Erythroblast (primary cell): Measurements from ENCODE around the gene EHBP1.

ENCODE experiments used
- GATA1 ChIP-seq: IDR thresholded peaks from 2 replicates; pipeline ENCODE4 v1.6.1; 2011; ENCODE audit warnings: low read depth, mild to moderate bottlenecking, control low read depth, low read length, moderate library complexity
- POLR2A ChIP-seq: IDR thresholded peaks from 2 replicates; pipeline ENCODE4 v1.6.1; 2011; ENCODE audit warnings: mild to moderate bottlenecking, low read length

- TF ChIP-seq POLR2A (no peak), GATA1 (no peak)
Observed at GRCh38 chr2:63013438-63013837, 307.9 kb downstream of the EHBP1 start.
